Prostate gland (tissue), 2 donors: ENCODE measurements around the gene MACROH2A2.
"Not testable (repeated sequence)": the region's sequence is repeated elsewhere in the genome, so short reads cannot be mapped to it uniquely, and the experiment has no call there.

Experiments
- POLR2A ChIP-seq: fragments of 450-650 bp; IDR thresholded peaks from one replicate; pipeline ENCODE4 v1.6.1; 2016; ENCODE audit warnings: antibody characterized with exemption, mild to moderate bottlenecking
- TF ChIP-seq, protein P1 (sequence below), 4 experiments: fragments of 200-600 bp in 2 of 4; fragments of 450-650 bp in 2 of 4; sonication (generic) in 2 of 4; IDR thresholded peaks; 1 replicate in 3 of 4; 2 replicates in 1 of 4; pipeline ENCODE4 v1.5.1; 2016 to 2019; ENCODE audit warnings: antibody characterized with exemption in 4 of 4, mild to moderate bottlenecking in 2 of 4, moderate library complexity in 2 of 4

DNA sequence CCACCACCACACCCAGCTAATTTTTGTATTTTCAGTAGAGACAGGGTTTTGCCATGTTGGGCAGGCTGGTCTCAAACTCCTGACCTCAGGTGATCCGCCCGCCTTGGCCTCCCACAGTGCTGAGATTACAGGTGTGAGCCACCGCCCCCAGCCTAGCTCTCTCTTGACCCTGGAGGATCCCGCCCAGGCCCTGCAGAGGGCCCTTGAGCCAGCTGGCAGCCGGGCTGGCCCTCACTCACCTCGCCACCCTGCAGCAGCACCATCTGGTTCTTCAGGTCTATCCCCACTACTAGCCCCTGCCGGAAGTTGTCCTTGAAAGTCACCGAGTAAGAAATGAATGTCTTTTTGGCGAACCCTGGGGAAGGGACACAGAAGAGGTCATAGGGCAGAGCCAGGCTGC, 70.5 kb downstream of the MACROH2A2 start:
- TF ChIP-seq, protein P1, sequence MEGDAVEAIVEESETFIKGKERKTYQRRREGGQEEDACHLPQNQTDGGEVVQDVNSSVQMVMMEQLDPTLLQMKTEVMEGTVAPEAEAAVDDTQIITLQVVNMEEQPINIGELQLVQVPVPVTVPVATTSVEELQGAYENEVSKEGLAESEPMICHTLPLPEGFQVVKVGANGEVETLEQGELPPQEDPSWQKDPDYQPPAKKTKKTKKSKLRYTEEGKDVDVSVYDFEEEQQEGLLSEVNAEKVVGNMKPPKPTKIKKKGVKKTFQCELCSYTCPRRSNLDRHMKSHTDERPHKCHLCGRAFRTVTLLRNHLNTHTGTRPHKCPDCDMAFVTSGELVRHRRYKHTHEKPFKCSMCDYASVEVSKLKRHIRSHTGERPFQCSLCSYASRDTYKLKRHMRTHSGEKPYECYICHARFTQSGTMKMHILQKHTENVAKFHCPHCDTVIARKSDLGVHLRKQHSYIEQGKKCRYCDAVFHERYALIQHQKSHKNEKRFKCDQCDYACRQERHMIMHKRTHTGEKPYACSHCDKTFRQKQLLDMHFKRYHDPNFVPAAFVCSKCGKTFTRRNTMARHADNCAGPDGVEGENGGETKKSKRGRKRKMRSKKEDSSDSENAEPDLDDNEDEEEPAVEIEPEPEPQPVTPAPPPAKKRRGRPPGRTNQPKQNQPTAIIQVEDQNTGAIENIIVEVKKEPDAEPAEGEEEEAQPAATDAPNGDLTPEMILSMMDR (IDR thresholded peaks at IDR 0.05), result not testable (repeated sequence)
- not testable (repeated sequence) for TF ChIP-seq POLR2A
